NCI-H226 (cell line): ENCODE results near the gene IRF9.
A peak's percentile ranks its signal among the peaks of the same experiment; 100 is the strongest.

Source experiments
- DNase-seq: peaks from one replicate; pipeline ENCODE4 v3.0.0-alpha.2; 2015

IRF9 gene

GRCh38 chr14:24149302-24149969 lies 11.6 kb upstream of the IRF9 start:
- DNase-seq: no peak

- DNase-seq: no peak
Observed at GRCh38 chr14:24150061-24150460, 11.0 kb upstream of the IRF9 start.

GRCh38 chr14:24150567-24150966 lies 10.5 kb upstream of the IRF9 start:
- no peak for DNase-seq

GRCh38 chr14:24150993-24151392 lies 10.1 kb upstream of the IRF9 start:
- no peak for DNase-seq

- no peak for DNase-seq
Observed at GRCh38 chr14:24151404-24152080, 9.5 kb upstream of the IRF9 start.

GRCh38 chr14:24155100-24155499 lies 6.0 kb upstream of the IRF9 start:
- DNase-seq: no peak

GRCh38 chr14:24156840-24157239 lies 4.2 kb upstream of the IRF9 start:
- DNase-seq: no peak

GRCh38 chr14:24157331-24157730 lies 3.7 kb upstream of the IRF9 start:
- no peak for DNase-seq

- DNase-seq: no peak
Observed at GRCh38 chr14:24159777-24160498, 1.1 kb upstream of the IRF9 start.

- no peak for DNase-seq
Observed at GRCh38 chr14:24160499-24160849, 591 bp upstream of the IRF9 start.

- DNase-seq: peak; percentile 65
Observed at GRCh38 chr14:24162093-24162492, 1.0 kb downstream of the IRF9 start.

GRCh38 chr14:24164518-24164991 lies 3.5 kb downstream of the IRF9 start:
- DNase-seq: no peak

- DNase-seq: no peak
Observed at GRCh38 chr14:24165785-24166184, 4.7 kb downstream of the IRF9 start.

GRCh38 chr14:24167469-24168114 lies 6.5 kb downstream of the IRF9 start:
- DNase-seq: no peak

- peak; percentile 100 for DNase-seq
Observed at GRCh38 chr14:24171422-24172260, 10.6 kb downstream of the IRF9 start, which contains the start of gene REC8. Gene REC8 (plus strand): TSS chr14:24172080. CDS start chr14:24172553, 473 bp downstream.

GRCh38 chr14:24172261-24172860 lies 11.3 kb downstream of the IRF9 start:
- peak; percentile 12 for DNase-seq

GRCh38 chr14:24172871-24173281 lies 11.8 kb downstream of the IRF9 start:
- DNase-seq: no peak

- DNase-seq: no peak
Observed at GRCh38 chr14:24176599-24176998, 15.5 kb downstream of the IRF9 start.

GRCh38 chr14:24177041-24177825 lies 16.2 kb downstream of the IRF9 start:
- no peak for DNase-seq

GRCh38 chr14:24177891-24178290 lies 16.8 kb downstream of the IRF9 start:
- no peak for DNase-seq
